Parathyroid adenoma (tissue), 2 donors: ENCODE results near the gene CDH12.

ENCODE experiments used
- H2AFZ ChIP-seq: fragments of 300-600 bp; sonication (generic); one replicate; pipeline ENCODE4 v1.7.0; 2017; ENCODE audit warnings: antibody characterized with exemption, mild to moderate bottlenecking
- H3K27ac ChIP-seq: fragments of 300-600 bp; sonication (generic); one replicate; pipeline ENCODE4 v1.7.0; 2017
- H3K27me3 ChIP-seq: fragments of 300-600 bp; sonication (generic); one replicate; pipeline ENCODE4 v1.7.0; 2017; ENCODE audit warnings: low read length; ENCODE audit not compliant: control insufficient read depth, insufficient read depth
- H3K36me3 ChIP-seq: fragments of 300-600 bp; sonication (generic); one replicate; pipeline ENCODE4 v1.7.0; 2017; ENCODE audit warnings: low read length; ENCODE audit not compliant: control insufficient read depth, insufficient read depth
- H3K4me1 ChIP-seq: fragments of 300-600 bp; sonication (generic); one replicate; pipeline ENCODE4 v1.7.0; 2017; ENCODE audit warnings: control low read depth
- H3K4me2 ChIP-seq: fragments of 300-600 bp; sonication (generic); one replicate; pipeline ENCODE4 v1.7.0; 2017; ENCODE audit warnings: low read length
- H3K4me3 ChIP-seq: fragments of 300-600 bp; sonication (generic); one replicate; pipeline ENCODE4 v1.7.0; 2017; ENCODE audit warnings: low read depth, low read length
- H3K79me2 ChIP-seq: fragments of 300-600 bp; sonication (generic); one replicate; pipeline ENCODE4 v1.7.0; 2017; ENCODE audit warnings: control low read depth
- H3K9ac ChIP-seq: fragments of 300-600 bp; sonication (generic); one replicate; pipeline ENCODE4 v1.7.0; 2017; ENCODE audit warnings: mild to moderate bottlenecking
- H3K9me3 ChIP-seq: fragments of 300-600 bp; sonication (generic); one replicate; pipeline ENCODE4 v1.7.0; 2017; ENCODE audit warnings: low read length; ENCODE audit not compliant: control insufficient read depth
- CTCF ChIP-seq: fragments of 300-600 bp; sonication (generic); IDR thresholded peaks from one replicate; pipeline ENCODE4 v1.7.0; 2017; ENCODE audit warnings: antibody characterized with exemption, mild to moderate bottlenecking
- donor health status: primary hyperparathyroidism.

CDH12 gene

GRCh38 chr5:22596404-22596970 is 256.7 kb downstream of the CDH12 start:
- Histone ChIP-seq H3K27ac (no peak overlapping the region), H3K79me2 (no peaks in the 10 kb centered on the region), H3K9me3 (no peaks in the 10 kb centered on the region), H3K4me2 (no peak overlapping the region), H3K9ac (no peak overlapping the region), H3K4me1 (no peaks in the 10 kb centered on the region), H3K36me3 (no peaks in the 10 kb centered on the region), H2AFZ (no peak overlapping the region), H3K4me3 (no peak overlapping the region), H3K27me3 (no peaks in the 10 kb centered on the region)
- TF ChIP-seq CTCF, result no peak

GRCh38 chr5:22594491-22594890 is 258.7 kb downstream of the CDH12 start:
- H2AFZ ChIP-seq, result no peak overlapping the region
- H3K4me2 ChIP-seq, result no peak overlapping the region
- TF ChIP-seq CTCF, result no peak

GRCh38 chr5:22593592-22593991 is 259.6 kb downstream of the CDH12 start:
- no peak overlapping the region for H3K4me3 ChIP-seq
- H3K4me2 ChIP-seq, result no peak overlapping the region
- H3K27ac ChIP-seq, result no peak overlapping the region
- no peak for TF ChIP-seq CTCF
- no peaks in the 10 kb centered on the region for H3K36me3 ChIP-seq
- H3K79me2 ChIP-seq, result no peaks in the 10 kb centered on the region
- H3K9ac ChIP-seq, result no peak overlapping the region
- H2AFZ ChIP-seq, result no peak overlapping the region
- H3K9me3 ChIP-seq, result no peaks in the 10 kb centered on the region
- H3K27me3 ChIP-seq, result no peaks in the 10 kb centered on the region
- no peaks in the 10 kb centered on the region for H3K4me1 ChIP-seq

More at GRCh38 chr5:22594491-22594890, 258.7 kb downstream of the CDH12 start:
- no peak overlapping the region for H3K27ac ChIP-seq
- no peaks in the 10 kb centered on the region for H3K79me2 ChIP-seq
- H3K9ac ChIP-seq, result no peak overlapping the region
- H3K9me3 ChIP-seq, result no peaks in the 10 kb centered on the region
- no peaks in the 10 kb centered on the region for H3K4me1 ChIP-seq
- no peaks in the 10 kb centered on the region for H3K27me3 ChIP-seq
- no peak overlapping the region for H3K4me3 ChIP-seq
- H3K36me3 ChIP-seq, result no peaks in the 10 kb centered on the region

GRCh38 chr5:22591461-22591860 is 261.7 kb downstream of the CDH12 start:
- Histone ChIP-seq H3K9me3 (no peaks in the 10 kb centered on the region), H3K9ac (no peak overlapping the region), H3K4me2 (no peak overlapping the region), H3K4me1 (no peaks in the 10 kb centered on the region), H3K27ac (no peak overlapping the region), H3K79me2 (no peaks in the 10 kb centered on the region), H2AFZ (no peak overlapping the region), H3K27me3 (no peaks in the 10 kb centered on the region), H3K36me3 (no peaks in the 10 kb centered on the region), H3K4me3 (no peak overlapping the region)
- TF ChIP-seq CTCF, result no peak

- H3K27me3 ChIP-seq, result no peaks in the 10 kb centered on the region
- no peaks in the 10 kb centered on the region for H3K36me3 ChIP-seq
- no peak overlapping the region for H3K4me3 ChIP-seq
- H3K4me1 ChIP-seq, result no peaks in the 10 kb centered on the region
- H3K9ac ChIP-seq, result no peak overlapping the region
- no peaks in the 10 kb centered on the region for H3K9me3 ChIP-seq
- no peak overlapping the region for H2AFZ ChIP-seq
- H3K27ac ChIP-seq, result no peak overlapping the region
- H3K79me2 ChIP-seq, result no peaks in the 10 kb centered on the region
- no peak overlapping the region for H3K4me2 ChIP-seq
- no peak for TF ChIP-seq CTCF
These were observed 262.4 kb downstream of the CDH12 start for GRCh38 chr5:22590677-22591268.
